GM12878 (cell line): ENCODE results near the gene PRMT3. TPM values are rescaled to one million over a fixed set of nuclear protein-coding genes. Genes with fewer than 3 reads are reported as not detected.

Source experiments
- ATAC-seq: fragments of 200-7000 bp; cut with Tn5 transposase; 3 replicates; pipeline ENCODE4 v1.9.1; 2020; ENCODE audit warnings: mild to moderate bottlenecking, moderate library complexity
- BruUV-seq: library from RNA; stranded (reverse); fragments of 400-500 nt; replicated peaks from 2 replicates; lab custom pipeline; 2021; lab: Mats Ljungman, UMichigan
- CTCF ChIA-PET: fragments of 300-600 bp; sonication (Branson Sonifier 250); formaldehyde crosslinking; extraction: SDS; loops from one replicate; lab custom pipeline; 2021; ENCODE audit warnings: inconsistent platforms; lab: Yijun Ruan, JAX
- POLR2A ChIA-PET: fragments of 350-600 bp; formaldehyde crosslinking; extraction: SDS; loops from one replicate; lab custom pipeline; 2021; ENCODE audit warnings: inconsistent platforms; lab: Charles Lee
- RAD21 ChIA-PET: fragments of 300-600 bp; sonication (Branson Sonifier 250); formaldehyde crosslinking; loops from one replicate; lab custom pipeline; 2023; ENCODE audit warnings: antibody characterized with exemption; ENCODE audit not compliant: unreplicated experiment; lab: Charles Lee
- SMC1A ChIA-PET: fragments of 300-600 bp; sonication (Branson Sonifier 250); formaldehyde crosslinking; loops from one replicate; lab custom pipeline; 2023; ENCODE audit not compliant: unreplicated experiment, uncharacterized antibody; lab: Charles Lee
- DNase-seq: peaks from one replicate; pipeline ENCODE4 v3.0.0-alpha.2; 2011; ENCODE audit warnings: low read depth, low spot score
- FAIRE-seq: peaks from 3 replicates; lab custom pipeline; 2011; peaks lifted over from hg19 to GRCh38; lab: Jason Lieb, UNC
- H2AFZ ChIP-seq: 2 replicates; pipeline ENCODE4 v1.6.0; 2011; ENCODE audit warnings: low read depth, low read length, control low read depth; ENCODE audit not compliant: control insufficient read depth
- H3K27ac ChIP-seq: 2 replicates; pipeline ENCODE4 v1.5.1; 2011; ENCODE audit warnings: control low read depth; ENCODE audit not compliant: control insufficient read depth, insufficient read depth
- H3K27me3 ChIP-seq, 2 experiments: replicated peaks in 1 of 2; 2 replicates each; pipeline versions ENCODE4 v1.6.0 to v1.6.1; 2011; ENCODE audit warnings: low read length in 1 of 2; ENCODE audit not compliant: control insufficient read depth in 2 of 2, insufficient read depth in 2 of 2
- H3K36me3 ChIP-seq, 2 experiments: 2 replicates each; pipeline ENCODE4 v1.5.1; 2011; ENCODE audit warnings: low read length in 1 of 2; ENCODE audit not compliant: control insufficient read depth in 2 of 2, insufficient read depth in 2 of 2
- H3K4me1 ChIP-seq: 2 replicates; pipeline ENCODE4 v1.6.1; 2011; ENCODE audit warnings: mild to moderate bottlenecking, low read length, moderate library complexity, mixed read lengths; ENCODE audit not compliant: control insufficient read depth, insufficient read depth
- H3K4me2 ChIP-seq: 2 replicates; pipeline ENCODE4 v1.6.0; 2011; ENCODE audit warnings: control low read depth; ENCODE audit not compliant: control insufficient read depth, insufficient read depth
- H3K4me3 ChIP-seq: fragments of 200-600 bp; sonication (generic); 2 replicates; pipeline ENCODE4 v1.5.1; 2016
- H3K79me2 ChIP-seq: 2 replicates; pipeline ENCODE4 v1.6.0; 2011; ENCODE audit warnings: low read length; ENCODE audit not compliant: control insufficient read depth, insufficient read depth
- H3K9ac ChIP-seq: 2 replicates; pipeline ENCODE4 v1.8.0; 2011; ENCODE audit warnings: low read length, control low read depth, mixed read lengths; ENCODE audit not compliant: control insufficient read depth, insufficient read depth
- H3K9me3 ChIP-seq: replicated peaks from 3 replicates; pipeline ENCODE4 v1.5.1; 2011; ENCODE audit warnings: mild to moderate bottlenecking, low read length; ENCODE audit not compliant: control insufficient read depth, insufficient read depth
- H4K20me1 ChIP-seq: 2 replicates; pipeline ENCODE4 v1.6.0; 2011; ENCODE audit not compliant: control insufficient read depth, insufficient read depth
- EZH2 ChIP-seq: IDR thresholded peaks from 2 replicates; pipeline ENCODE4 v1.6.1; 2012; ENCODE audit warnings: low read depth, mild to moderate bottlenecking, control low read depth, inconsistent platforms, low read length, borderline replicate concordance; ENCODE audit not compliant: control insufficient read depth
- GABPA ChIP-seq: IDR thresholded peaks from 2 replicates; pipeline ENCODE4 v1.6.1; 2014; ENCODE audit warnings: antibody characterized with exemption, low read depth, mild to moderate bottlenecking, inconsistent platforms
- HDAC2 ChIP-seq: fragments of 200-600 bp; sonication (generic); IDR thresholded peaks from 2 replicates; pipeline ENCODE4 v1.6.1; 2017
- HDGF ChIP-seq: fragments of 450-650 bp; IDR thresholded peaks from 2 replicates; pipeline ENCODE4 v1.6.1; 2016; ENCODE audit warnings: antibody characterized with exemption
- PAX8 ChIP-seq: fragments of 450-650 bp; IDR thresholded peaks from 2 replicates; pipeline ENCODE4 v1.6.1; 2017; ENCODE audit warnings: mild to moderate bottlenecking, moderate library complexity
- RAD21 ChIP-seq: IDR thresholded peaks from 2 replicates; pipeline ENCODE4 v1.6.1; 2011; ENCODE audit warnings: mild to moderate bottlenecking, low read depth, low read length, moderate library complexity; ENCODE audit not compliant: insufficient read depth
- RUNX3 ChIP-seq: IDR thresholded peaks from 2 replicates; pipeline ENCODE4 v1.6.1; 2012; ENCODE audit warnings: low read length, inconsistent platforms
- SP1 ChIP-seq: IDR thresholded peaks from one replicate; pipeline ENCODE4 v1.6.1; 2011; ENCODE audit warnings: low read depth, low read length
- ZNF217 ChIP-seq: fragments of 450-650 bp; IDR thresholded peaks from 2 replicates; pipeline ENCODE4 v1.6.1; 2017; ENCODE audit warnings: antibody characterized with exemption, mild to moderate bottlenecking
- ZZZ3 ChIP-seq: IDR thresholded peaks from 2 replicates; pipeline ENCODE4 v1.6.1; 2011; ENCODE audit warnings: low read depth; ENCODE audit not compliant: control insufficient read depth, insufficient read length
- WGBS: methylation state at CpG from one replicate; pipeline ENCODE4 v1.1.6; 2016; ENCODE audit warnings: low lambda C conversion rate; ENCODE audit not compliant: insufficient replicate concordance, insufficient coverage; ENCODE audit errors: missing lambda C conversion rate; 5-methylcytosine and 5-hydroxymethylcytosine counted together
- in situ Hi-C: fragments of 300-500 bp; cut with MboI; formaldehyde crosslinking; loops from 9 replicates; pipeline ENCODE4 v1.14.3; 2018; ENCODE audit warnings: mixed read lengths
- intact Hi-C: fragments of 100-400 bp; cut with micrococcal nuclease; formaldehyde crosslinking; loops from one replicate; pipeline ENCODE4 v1.14.2; 2022; ENCODE audit not compliant: unreplicated experiment
- polyA plus RNA-seq, 11 experiments: library from polyadenylated mRNA; depleted of rRNA in 4 of 11; unstranded in 6 of 11; stranded (reverse) in 5 of 11; fragments of >200 nt; fragmentation: Nextera tagmentation in 4 of 11; fragmentation: Illumina TruSeq in 1 of 11; extraction: Ambion mirVana in 4 of 11; extraction: Trizol in 1 of 11; gene quantifications; 1 replicate in 1 of 11; 2 replicates in 10 of 11; pipeline versions ENCODE4 v1.2.1 to v1.2.3, GENCODE V29; 2011 to 2016; ENCODE audit warnings: inconsistent platforms in 2 of 11, missing spikeins in 2 of 11, low read depth in 1 of 11
- total RNA-seq, 4 experiments: library from RNA; depleted of rRNA in 3 of 4; stranded (reverse); fragments of >200 nt in 3 of 4; fragmentation: Illumina TruSeq in 1 of 4; extraction: Trizol in 1 of 4; gene quantifications; 2 replicates each; pipeline versions ENCODE4 v1.2.1 to v1.2.3, GENCODE V29; 2013 to 2021

PRMT3 gene
- total and polyA plus RNA-seq, 10 of the 15 experiments (the other 5 are each of a cell fraction or from before 2014, with no cell fraction given): 13.9 to 52.1 (median 27.7) TPM

DNA sequence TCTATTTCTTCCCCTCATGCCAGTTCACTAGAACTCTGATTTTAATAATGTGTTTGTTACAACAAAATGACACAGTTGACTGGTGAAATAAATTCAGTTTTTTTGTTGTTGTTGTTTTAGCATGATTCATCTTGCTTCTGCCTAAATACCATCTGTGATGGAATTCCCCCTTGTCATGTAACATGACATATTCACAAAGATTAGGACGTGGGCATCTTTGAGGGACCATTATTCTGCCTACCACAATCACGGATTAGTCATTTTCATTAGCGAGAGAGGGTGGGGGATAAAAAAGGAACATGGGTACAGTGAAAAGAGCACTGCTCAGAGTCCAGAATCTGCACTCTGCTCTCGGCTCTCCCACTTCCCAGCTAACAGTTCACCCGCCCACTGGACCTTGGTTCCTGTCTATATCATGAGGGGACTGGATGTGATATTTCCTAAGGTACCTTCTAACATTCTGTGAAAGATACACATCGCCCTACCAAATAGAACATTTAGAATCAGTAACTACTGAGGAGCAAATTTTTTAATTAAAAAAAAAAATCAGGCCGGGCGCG is 12.7 kb upstream of the PRMT3 start:
- ChIA-PET SMC1A (no interaction called here), POLR2A (no interaction called here), CTCF (interaction anchor here (0.9 to 1.0 kb wide), 2 partner anchors 14 to 69 kb away, joined by 3 read pairs; no protein-coding TSS in a partner anchor), RAD21 (no interaction called here)
- Histone ChIP-seq H3K27me3 (no peaks in the 10 kb centered on the region), H2AFZ (no peak overlapping the region), H3K36me3 (peaks cover 0 to 6% of the 10 kb centered on the region in 2 experiments; a peak in 1 of 4 replicates), H3K27ac (no peak overlapping the region), H3K9me3 (no peaks in the 10 kb centered on the region), H3K79me2 (no peaks in the 10 kb centered on the region), H3K4me2 (no peak overlapping the region), H3K4me1 (no peaks in the 10 kb centered on the region), H4K20me1 (no peaks in the 10 kb centered on the region), H3K4me3 (no peak overlapping the region), H3K9ac (no peak overlapping the region)
- no TSS peak for BruUV-seq
- in situ Hi-C loops (no loop called here), intact Hi-C loops (no loop called here)
- WGBS: 75% methylated on average over 9 of the region's 9 CpGs
- DNase-seq (no peak), FAIRE-seq (no peak), ATAC-seq (peak; percentile 35; the same call in 2 of the 3 replicates)
- TF ChIP-seq ZZZ3 (no peak), SP1 (no peak), HDAC2 (no peak), RAD21 (no peak), EZH2 (no peak), GABPA (no peak), RUNX3 (no peak), PAX8 (no peak), ZNF217 (no peak), HDGF (no peak)
